HG03135 (cell line): ENCODE results near the gene GOLGA8F.
"Not testable (repeated sequence)": the region's sequence is repeated elsewhere in the genome, so short reads cannot be mapped to it uniquely, and the experiment has no call there.

Source experiments
- ATAC-seq: cut with Tn5 transposase; IDR thresholded peaks from one replicate; pipeline ENCODE4 v1.9.1; 2021; ENCODE audit warnings: mild to moderate bottlenecking, moderate library complexity; ENCODE audit not compliant: unreplicated experiment

GOLGA8F gene, protein sequence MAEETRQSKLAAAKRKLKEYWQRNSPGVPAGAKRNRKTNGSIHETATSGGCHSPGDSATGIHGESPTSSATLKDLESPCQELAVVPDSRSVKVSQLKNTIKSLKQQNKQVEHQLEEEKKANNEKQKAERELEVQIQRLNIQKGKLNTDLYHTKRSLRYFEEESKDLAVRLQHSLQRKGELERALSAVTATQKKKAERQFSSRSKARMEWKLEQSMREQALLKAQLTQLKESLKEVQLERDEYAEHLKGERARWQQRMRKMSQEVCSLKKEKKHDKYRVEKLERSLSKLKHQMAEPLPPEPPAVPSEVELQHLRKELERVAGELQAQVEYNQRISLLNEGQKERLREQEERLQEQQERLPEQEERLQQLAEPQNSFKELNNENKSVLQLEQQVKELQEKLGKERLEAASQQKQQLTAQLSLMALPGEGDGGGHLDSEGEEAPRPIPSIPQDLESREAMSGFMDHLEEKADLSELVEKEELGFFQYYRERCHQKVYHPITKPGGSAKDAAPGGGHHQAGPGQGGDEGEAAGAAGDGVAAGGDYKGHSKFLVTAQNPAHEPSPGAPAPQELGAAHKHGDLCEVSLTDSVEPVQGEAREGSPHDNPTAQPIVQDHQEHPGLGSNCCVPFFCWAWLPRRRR

GRCh38 chr15:28378364-28378763 is at the start of gene GOLGA8F:
Gene GOLGA8F (plus strand): TSS chr15:28378664. CDS start chr15:28378762, 98 bp downstream.
- not testable (repeated sequence) for ATAC-seq

GRCh38 chr15:28357984-28358383 is 20.5 kb upstream of the GOLGA8F start, which contains the start of gene GOLGA6L24:
Gene GOLGA6L24 (minus strand): TSS chr15:28358084. CDS start chr15:28358023, 61 bp downstream.
- ATAC-seq, result not testable (repeated sequence)

GRCh38 chr15:28365502-28365901 is 13.0 kb upstream of the GOLGA8F start:
- ATAC-seq, result not testable (repeated sequence)

DNA sequence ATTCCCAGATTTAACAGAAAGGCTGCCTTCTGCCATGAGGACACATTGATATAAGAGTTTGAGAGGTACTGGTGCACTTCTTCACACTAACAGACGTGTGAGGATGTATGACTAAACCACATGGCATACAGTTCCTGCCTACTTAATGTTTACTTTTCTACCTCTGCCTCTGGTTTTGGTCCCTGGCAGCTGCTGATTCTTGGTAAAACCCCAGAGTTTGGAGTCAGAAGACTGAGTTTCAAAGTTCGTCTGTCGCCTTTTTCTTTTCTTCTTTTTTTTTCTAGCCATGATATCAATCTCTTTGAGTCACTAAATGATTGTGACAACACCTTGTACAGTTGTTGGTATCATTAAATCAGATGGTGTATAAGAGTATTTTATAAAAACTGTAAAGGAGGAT is 1.6 kb downstream of the GOLGA8F start:
- not testable (repeated sequence) for ATAC-seq

DNA sequence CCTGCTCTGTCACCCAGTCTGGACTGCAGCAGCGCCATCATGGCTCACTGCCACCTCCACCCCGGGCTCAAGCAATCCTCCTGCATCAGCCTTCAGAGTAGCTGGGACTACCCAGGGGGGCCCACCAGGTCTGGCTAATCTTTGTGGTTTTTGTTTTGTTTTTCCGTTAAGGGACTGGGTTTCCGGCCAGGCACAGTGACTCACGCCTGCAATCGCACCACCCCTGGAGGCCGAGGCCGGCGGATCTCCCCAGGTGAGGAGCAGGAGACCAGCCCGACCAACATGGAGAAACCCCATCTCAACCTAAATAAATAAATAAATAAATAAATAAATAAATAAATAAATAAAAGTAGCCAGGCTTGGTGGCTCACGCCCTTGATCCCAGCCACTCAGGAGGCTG is 17.6 kb downstream of the GOLGA8F start:
- ATAC-seq, result not testable (repeated sequence)

DNA sequence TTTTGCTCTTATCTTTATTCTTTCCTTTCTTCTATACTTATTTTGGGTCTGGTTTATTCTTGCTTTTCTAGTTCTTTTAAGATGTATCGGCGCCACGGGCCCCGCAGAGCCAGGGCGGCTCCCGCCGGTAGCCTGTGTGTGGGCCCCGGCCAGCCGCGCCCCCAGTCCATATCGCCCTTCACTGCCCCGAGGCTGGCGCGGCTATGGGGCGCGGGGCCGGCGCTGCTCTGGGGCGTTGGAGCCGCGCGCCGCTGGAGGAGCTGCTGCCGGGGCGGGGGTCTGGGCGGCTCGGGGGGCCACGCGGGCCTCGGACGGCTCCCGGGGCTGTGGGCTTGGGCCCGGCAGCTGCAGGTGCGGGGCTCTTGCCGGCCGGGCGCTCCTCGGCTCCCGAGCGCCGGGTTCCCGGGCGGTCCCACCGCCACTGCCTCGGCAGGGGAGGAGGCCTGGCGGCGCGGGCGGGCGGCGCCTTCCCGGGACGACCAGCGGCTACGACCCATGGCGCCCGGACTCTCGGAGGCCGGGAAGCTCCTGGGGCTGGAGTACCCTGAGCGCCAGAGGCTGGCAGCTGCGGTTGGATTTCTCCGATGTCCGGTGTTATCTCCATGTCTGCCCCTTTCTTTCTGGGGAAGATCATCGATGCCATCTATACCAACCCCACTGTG is 24.4 kb downstream of the GOLGA8F start:
- not testable (repeated sequence) for ATAC-seq

DNA sequence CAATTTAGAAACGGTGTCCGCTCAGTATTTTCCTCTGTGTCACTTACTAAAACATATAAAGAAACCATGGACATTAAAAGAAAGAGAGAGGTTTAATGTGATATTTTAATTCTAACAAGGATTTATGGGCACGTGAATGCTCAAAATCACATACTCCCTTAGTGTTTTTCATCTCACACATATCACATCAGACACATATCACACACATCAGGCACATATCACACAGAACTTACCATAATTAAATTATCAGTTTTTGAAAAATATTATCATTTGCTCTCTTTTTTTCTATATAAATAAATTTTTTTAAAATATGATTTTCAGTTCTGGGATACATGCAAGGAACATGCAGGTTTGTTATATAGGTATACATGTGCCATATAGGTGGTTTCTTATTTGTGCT is 42.0 kb downstream of the GOLGA8F start:
- not testable (repeated sequence) for ATAC-seq

GRCh38 chr15:28435594-28435993 is 57.1 kb downstream of the GOLGA8F start:
- ATAC-seq, result not testable (repeated sequence)
